Measurements from ENCODE around the gene CNN3.

CNN3 gene

GRCh38 chr1:94925004-94925403, 1.9 kb downstream of the CNN3 start:
- DNase-seq (ENCODE audit: low read depth in 3 of 3, low spot score in 1 of 3), result no peak

DNA sequence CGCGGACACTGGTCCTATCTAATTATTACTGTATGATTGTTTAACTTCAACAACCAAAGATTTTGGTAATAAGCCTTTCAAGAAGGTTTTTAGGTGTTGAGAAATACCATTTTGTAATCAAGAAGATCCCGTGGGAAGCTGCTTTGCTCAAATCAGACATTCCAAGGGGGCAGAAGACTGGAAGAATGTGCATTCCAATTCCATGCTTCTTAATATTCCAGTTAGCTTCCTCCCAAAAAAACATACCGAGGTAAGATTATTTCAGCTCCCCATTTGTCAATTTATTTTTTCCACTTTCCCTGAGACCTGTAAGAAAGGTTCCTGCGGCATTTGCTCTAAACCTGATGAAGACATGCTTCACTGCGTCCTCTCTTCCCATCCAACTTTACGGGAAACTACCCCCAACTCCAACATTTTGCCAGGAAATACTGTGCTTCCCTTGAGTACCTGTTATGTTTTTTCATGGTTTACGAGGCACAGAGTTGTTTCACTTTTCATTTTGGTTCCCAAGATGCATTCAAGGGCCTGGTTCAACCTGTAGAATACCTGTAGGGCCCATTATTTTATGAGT, 4.1 kb downstream of the CNN3 start:
- DNase-seq (ENCODE audit: low read depth in 3 of 3, low spot score in 1 of 3), result no peak

DNA sequence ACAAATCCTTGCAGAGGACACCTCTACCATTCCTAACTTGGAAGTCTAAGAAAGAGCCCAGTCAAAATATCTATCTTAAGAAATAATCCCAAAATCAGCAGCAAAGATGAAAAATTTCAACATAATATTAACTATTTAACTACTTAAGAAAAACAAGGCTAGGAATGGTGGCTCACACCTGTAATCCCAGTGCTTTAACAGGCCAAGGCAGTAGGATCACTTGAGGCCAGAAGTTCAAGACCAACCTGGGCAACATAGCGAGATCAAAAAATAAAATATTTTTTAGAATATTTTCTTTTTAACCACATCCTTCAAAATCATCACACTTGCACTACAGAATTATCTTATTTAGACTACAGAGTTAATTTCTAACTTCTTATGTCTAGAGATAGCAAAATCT, 4.9 kb downstream of the CNN3 start:
- no peak for DNase-seq (ENCODE audit: low read depth in 3 of 3, low spot score in 1 of 3)

DNA sequence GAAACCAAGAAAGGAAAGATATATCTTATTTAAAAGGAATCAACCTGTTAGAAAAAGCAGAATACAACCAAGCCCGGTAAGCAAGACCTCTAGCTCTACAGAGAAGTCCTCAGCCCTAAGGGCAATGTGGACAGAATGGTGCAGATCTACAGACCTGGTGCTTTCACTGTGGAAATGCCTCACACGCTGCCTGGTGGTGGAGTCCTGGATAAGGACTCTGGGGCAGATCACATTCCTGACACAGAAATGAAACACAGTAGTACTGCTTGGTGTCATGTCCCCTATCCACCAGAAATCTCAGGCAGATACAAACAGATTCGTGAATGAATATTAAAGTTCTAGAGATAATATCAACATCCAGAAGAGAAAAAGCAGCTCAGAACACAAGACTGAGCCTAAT, 6.8 kb downstream of the CNN3 start:
- DNase-seq (ENCODE audit: low read depth in 3 of 3, low spot score in 1 of 3), result no peak

DNA sequence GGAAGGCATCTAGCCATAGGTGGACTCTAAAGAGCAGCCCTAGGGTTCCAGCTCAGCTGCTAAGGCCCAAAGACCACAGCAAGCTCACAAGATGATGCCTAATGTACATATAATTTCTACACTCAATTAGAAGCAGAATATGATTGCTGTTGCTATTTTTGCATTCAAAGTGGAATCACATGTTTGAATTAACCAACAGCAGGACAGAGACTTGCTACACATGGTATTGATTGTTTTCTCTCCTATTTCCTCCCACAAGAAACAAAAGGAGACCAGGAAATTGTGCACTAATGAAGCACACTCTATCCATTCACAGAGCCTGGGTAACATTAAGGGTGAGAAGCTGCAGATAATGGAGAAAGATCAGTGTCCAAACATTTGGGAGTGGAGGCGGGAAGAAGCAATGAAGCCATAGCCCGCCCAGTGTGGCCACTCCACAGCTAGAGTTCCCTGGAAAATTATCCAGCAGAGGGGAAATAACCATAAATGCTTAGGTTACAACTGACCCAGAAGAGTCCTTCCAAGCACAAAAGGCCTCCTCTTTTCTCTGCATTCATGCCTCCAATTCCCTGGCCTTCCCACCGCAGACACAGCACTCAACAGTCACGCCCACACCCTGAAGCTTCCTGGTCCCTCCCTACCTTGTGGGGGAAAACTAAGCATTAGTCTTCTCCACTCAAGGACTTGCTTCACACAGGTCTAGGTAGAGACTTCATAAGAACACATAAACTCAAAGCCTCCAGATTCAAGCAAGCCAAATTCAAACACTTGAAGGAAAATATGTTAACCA, 7.5 kb downstream of the CNN3 start:
- DNase-seq (ENCODE audit: low read depth in 3 of 3, low spot score in 1 of 3), result no peak

- no peak for DNase-seq (ENCODE audit: low read depth in 3 of 3, low spot score in 1 of 3)
These were observed 9.7 kb downstream of the CNN3 start for GRCh38 chr1:94917251-94917650.

- DNase-seq (ENCODE audit: low read depth in 3 of 3, low spot score in 1 of 3), result no peak
These were observed 14.4 kb downstream of the CNN3 start for GRCh38 chr1:94912263-94913184.

DNA sequence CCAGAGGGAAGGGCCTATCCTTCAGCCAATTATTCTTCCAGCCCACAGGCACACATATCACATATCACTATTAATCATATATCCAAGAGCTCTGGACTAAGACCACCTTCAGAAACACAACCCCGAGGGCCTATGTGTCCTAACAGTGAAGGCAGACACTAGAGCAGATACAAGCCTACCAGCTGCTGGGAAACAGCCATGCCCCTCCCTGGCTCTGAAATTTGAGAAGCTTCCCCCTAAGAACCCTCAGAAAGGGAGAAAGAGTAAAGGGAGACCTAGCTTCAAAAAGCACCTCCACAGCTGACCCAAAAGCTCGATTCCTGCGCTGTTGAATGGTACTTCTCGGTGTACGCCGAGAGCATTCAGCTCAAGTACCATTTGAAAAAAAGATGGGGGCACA, 17.4 kb downstream of the CNN3 start:
- no peak for DNase-seq (ENCODE audit: low read depth in 3 of 3, low spot score in 1 of 3)

GRCh38 chr1:94908965-94909364, 17.9 kb downstream of the CNN3 start:
- no peak for DNase-seq (ENCODE audit: low read depth in 3 of 3, low spot score in 1 of 3)

GRCh38 chr1:94908190-94908589, 18.7 kb downstream of the CNN3 start:
- no peak for DNase-seq (ENCODE audit: low read depth in 3 of 3, low spot score in 1 of 3)

- DNase-seq (ENCODE audit: low read depth in 3 of 3, low spot score in 1 of 3), result no peak
These were observed 19.8 kb downstream of the CNN3 start for GRCh38 chr1:94907136-94907535.

DNA sequence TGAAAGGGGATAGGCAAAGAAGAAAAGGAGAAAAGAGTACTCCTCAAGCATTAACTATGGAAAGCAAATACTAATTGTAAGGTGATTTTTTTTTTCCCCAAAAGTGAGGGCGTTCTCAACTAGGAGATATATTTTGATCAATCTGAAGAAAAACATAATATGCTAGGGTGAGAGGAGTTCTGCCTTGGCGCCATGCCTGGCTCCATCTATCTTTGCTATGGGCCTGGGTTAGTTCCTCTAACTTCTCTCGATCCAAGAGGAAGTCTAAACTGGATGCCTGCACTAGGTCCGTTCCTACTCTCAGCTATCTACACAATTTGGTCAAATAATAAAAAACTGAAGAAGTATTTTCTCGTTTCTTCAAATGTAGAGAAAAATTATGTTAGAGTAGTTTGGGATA, 20.5 kb downstream of the CNN3 start:
- DNase-seq (ENCODE audit: low read depth in 3 of 3, low spot score in 1 of 3), result no peak

DNA sequence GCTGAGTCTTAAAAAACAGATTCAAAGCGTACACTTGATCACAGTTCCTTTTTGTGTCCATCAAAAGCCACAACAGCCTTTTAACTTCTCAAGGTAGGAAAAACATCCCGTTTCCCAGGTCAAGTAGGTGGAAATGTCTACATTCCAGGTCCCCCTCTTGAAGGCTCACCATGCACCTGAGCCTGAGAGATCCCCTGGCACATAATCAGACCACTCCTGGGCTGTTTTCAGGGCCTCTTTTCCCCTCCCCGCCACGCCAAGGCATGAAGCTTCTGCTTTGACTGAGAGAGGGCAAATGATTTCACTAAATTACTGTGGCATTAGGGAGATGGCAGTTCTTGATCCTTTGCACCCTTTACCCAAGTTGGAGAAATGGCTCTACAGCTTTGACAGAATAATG, 21.7 kb downstream of the CNN3 start:
- no peak for DNase-seq (ENCODE audit: low read depth in 3 of 3, low spot score in 1 of 3)

GRCh38 chr1:94903280-94904009, 23.5 kb downstream of the CNN3 start:
- no peak for DNase-seq (ENCODE audit: low read depth in 3 of 3, low spot score in 1 of 3)

GRCh38 chr1:94901841-94902240, 25.1 kb downstream of the CNN3 start:
- no peak for DNase-seq (ENCODE audit: low read depth in 3 of 3, low spot score in 1 of 3)

GRCh38 chr1:94899756-94900155, 27.2 kb downstream of the CNN3 start:
- DNase-seq (ENCODE audit: low read depth in 3 of 3, low spot score in 1 of 3), result no peak

DNA sequence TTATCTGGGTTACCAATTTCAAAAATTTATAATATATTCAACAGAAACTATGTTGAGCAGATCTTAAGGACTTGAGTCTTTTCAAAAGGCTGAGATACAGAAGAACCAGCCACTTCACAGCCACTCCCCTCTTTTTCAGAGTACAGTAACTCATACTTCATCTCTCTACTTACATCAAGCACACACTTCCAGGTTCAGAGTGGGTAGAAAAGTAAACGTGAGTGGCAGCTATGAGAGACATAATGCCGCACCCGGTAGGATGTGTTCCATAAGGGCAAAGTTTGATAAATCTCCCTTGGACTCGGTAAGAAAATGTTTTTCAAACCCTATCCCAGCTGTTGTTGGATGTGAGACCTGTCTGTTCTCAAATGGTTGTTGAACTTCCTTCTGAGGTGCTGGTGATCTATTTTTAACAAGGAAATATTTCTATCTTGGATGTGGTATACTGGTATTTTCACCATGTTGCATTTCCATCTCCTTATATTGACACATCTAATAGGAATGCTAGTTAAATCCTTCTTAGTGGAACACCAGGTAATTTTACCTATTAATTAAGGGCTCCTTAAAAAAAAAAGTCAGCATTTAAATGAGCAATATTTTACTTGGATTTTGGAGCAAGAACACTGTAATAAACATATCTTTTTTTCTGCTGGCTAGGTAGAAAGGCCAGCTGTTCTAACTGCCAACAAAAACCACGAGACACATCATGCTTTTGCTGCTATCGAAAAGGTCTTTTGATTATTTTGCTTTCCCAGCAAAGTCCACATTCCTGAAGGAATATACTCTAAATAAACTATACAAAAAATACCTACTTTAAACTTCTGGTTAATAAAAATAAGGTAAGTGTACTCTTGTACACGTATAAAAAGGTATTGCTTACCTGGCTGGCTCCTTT, 28.2 kb downstream of the CNN3 start:
- no peak for DNase-seq (ENCODE audit: low read depth in 3 of 3, low spot score in 1 of 3)

GRCh38 chr1:94895518-94895917, 31.4 kb downstream of the CNN3 start:
- DNase-seq (ENCODE audit: low read depth in 3 of 3, low spot score in 1 of 3), result no peak

- no peak for DNase-seq (ENCODE audit: low read depth in 3 of 3, low spot score in 1 of 3)
These were observed 32.3 kb downstream of the CNN3 start for GRCh38 chr1:94894630-94895029.

DNA sequence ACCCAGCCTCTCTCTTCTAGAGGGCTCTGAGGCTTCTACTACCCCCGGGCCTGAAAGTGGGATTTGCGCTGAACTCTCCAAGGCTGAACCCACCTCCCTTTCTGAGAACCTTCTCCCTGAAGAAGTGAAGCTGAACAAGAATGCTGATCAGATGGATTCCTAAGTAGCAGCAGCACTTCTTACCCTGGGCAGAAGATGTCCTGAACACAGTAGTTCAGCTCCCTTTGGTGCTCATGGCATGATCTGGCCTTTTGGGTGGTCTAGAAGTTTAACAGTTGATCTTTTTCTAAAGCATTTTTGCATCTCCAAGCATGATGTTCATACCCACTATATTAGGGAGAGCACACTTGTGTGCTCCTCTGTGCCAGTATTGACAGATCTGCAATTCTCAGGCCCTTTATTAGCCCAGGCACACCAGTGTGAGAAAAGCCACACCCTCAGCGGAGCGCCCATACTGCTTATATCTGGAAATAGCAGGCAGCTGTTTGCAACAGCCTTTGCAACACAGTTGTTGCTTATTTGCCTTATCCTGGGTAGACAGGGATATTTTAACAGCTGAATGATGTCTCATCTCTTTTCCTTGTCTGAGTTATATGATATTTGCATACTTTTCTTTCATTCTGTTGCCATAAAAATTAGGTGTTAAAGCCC, 34.2 kb downstream of the CNN3 start:
- DNase-seq (ENCODE audit: low read depth in 3 of 3, low spot score in 1 of 3), result no peak
